ENCODE measurements around the gene FANCB.

The FANCB gene

DNA sequence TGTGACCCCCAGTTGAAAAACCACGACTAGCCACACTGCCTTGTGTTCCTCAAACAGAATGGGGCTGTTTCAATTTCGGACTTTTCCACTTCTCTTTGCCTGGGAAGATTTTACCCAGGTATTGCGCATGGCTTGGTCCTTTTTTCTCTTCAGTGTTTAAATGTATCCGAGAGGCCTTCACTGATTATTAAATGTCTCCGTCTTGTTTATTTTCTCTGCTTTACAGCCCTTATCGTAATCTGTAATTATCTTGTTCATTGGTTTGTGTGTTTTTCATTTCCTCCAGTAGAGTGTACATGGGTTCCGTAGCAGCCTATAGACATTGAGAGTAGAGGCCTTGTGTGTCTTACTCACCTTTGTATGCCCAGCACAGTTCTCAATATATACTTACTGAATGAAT lies 2.8 kb upstream of the FANCB start:
- Mint-ChIP-seq H3K27ac (no peak overlapping the region), H3K27me3 (ENCODE audit: low read depth) (no peaks in the 10 kb centered on the region), H3K4me1 (ENCODE audit: low read depth) (peaks cover 14% of the 10 kb centered on the region), H3K4me3 (no peak overlapping the region), H3K36me3 (ENCODE audit: low read depth) (peaks cover 9% of the 10 kb centered on the region), H3K9me3 (no peaks in the 10 kb centered on the region)

DNA sequence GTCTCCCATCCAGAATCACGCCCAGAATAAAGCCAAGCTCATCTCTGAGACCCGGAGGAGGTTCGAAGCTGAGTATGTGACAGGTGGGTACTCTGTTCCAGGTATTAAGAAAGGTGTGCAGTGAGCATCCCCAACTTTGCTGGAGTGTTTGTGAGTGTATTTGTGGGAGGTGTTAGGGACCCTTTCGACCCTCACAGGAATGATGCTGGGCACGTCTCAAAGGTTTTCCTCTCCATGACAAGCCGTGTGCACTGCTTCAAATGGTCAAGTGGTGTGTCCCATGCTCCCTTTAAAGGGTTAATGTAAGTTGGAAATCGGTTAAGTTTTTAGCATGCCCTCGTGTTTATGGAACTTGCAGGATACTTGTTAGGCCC lies 794 bp upstream of the FANCB start:
- Mint-ChIP-seq H3K36me3 (ENCODE audit: low read depth) (peaks cover 11% of the 10 kb centered on the region), H3K4me1 (ENCODE audit: low read depth) (peaks cover 19% of the 10 kb centered on the region), H3K27me3 (ENCODE audit: low read depth) (no peaks in the 10 kb centered on the region), H3K4me3 (peak overlapping the region; percentile 84), H3K9me3 (no peaks in the 10 kb centered on the region), H3K27ac (peak overlapping the region; percentile 78)

DNA sequence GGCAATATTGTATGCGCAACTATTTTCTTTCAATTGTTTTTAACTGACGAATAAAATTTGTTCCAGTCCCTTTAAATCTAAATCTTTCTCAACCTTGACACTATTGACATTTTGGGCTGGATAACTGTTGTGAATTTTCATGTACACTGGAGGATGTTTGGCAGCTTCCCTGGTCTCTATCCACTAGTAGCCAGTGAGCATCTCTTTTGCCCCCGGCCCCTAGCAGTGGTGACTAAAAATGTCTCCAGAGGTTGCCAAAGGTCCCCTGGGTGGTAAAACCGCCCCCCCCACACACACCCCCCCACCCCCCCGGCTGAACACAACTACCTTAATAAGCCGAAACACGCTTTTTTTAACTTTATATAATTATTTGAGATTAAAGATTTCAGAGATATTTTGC lies 514 bp downstream of the FANCB start:
- Mint-ChIP-seq H3K27me3 (ENCODE audit: low read depth) (no peaks in the 10 kb centered on the region), H3K36me3 (ENCODE audit: low read depth) (peaks cover 14% of the 10 kb centered on the region), H3K9me3 (no peaks in the 10 kb centered on the region), H3K4me1 (ENCODE audit: low read depth) (peaks cover 20% of the 10 kb centered on the region), H3K4me3 (peak overlapping the region; percentile 84), H3K27ac (no peak overlapping the region)

DNA sequence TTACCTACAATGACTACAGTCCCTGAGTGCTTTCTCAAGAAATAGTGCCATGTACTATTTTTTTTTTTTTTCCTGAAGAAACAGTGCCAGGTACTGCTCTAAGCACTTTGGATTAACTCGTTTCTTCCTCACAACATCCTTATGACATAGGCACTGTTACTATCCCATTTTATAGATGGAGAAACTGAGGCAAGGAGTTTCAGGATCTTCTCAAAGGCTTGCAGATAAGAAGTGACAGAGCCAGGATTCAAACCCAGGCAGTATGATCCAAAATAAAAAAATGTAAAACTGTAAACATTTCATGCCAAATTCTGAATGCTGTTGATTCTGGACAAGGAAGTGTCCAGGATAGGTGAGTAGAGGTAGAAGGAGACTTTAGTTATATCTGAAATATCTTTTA lies 1.1 kb downstream of the FANCB start:
- Mint-ChIP-seq H3K4me3 (peak overlapping the region; percentile 84), H3K4me1 (ENCODE audit: low read depth) (peaks cover 20% of the 10 kb centered on the region), H3K9me3 (peaks cover 5% of the 10 kb centered on the region), H3K36me3 (ENCODE audit: low read depth) (peaks cover 15% of the 10 kb centered on the region), H3K27ac (no peak overlapping the region), H3K27me3 (ENCODE audit: low read depth) (no peaks in the 10 kb centered on the region)

DNA sequence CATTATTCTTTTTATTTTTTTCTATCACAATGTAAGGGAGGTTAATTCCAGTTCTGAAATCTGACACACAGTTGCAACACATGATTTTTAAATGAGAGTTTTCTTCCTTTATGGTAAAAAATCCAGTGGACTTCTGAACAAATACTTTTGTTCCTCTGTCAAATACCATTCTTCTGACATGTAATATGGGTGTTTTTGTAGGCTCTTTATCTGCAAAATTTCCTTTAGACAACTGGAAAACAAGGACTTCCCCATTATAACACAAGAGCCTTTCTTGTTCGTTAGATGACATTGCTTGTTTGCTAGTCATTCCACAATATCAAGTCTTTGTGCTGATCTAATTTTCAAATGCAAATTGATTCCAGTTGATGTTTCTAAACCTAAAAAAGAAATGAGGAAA lies 7.7 kb downstream of the FANCB start:
- Mint-ChIP-seq H3K27me3 (ENCODE audit: low read depth) (no peaks in the 10 kb centered on the region), H3K36me3 (ENCODE audit: low read depth) (peaks cover 22% of the 10 kb centered on the region), H3K9me3 (peaks cover 5% of the 10 kb centered on the region), H3K4me1 (ENCODE audit: low read depth) (peaks cover 7% of the 10 kb centered on the region), H3K27ac (no peak overlapping the region), H3K4me3 (no peak overlapping the region)

DNA sequence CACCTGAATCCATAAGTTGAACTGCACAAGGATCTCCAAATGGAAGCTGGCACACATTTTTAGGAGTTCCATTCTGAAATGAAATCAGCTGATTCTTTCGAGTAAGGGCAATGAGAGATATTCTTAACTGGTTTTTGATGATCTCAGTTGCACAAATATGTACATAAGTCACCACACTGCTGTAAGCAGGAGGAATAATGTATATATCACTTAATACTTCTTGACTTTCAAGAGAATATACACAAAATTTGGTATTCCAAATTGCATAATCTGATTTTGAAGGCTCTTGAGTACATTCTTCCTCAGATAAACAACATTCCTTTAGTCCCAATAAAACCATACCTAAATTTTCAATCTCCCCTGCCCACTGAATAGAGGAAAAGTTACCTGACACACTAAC lies 8.2 kb downstream of the FANCB start:
- Mint-ChIP-seq H3K4me3 (no peak overlapping the region), H3K27ac (no peak overlapping the region), H3K9me3 (peaks cover 5% of the 10 kb centered on the region), H3K36me3 (ENCODE audit: low read depth) (peaks cover 22% of the 10 kb centered on the region), H3K4me1 (ENCODE audit: low read depth) (peaks cover 7% of the 10 kb centered on the region), H3K27me3 (ENCODE audit: low read depth) (no peaks in the 10 kb centered on the region)

DNA sequence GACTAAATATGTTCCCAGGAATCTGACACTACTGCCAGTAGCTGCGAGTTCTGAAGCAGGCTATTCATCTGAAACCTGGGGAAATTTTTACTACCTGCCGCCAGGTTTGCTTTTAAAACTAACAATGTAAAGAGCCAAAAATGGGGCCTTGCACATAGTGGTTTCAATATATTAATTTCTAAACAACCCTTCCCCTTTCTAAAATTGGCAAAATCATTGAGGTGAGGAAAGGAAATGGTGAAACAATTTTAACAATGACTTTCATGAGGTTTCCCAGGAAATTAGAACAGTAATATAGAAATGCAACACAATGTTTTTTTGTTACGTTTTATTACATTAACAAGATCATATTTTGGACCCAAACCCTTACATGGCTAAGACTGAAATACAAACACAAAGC lies 21.3 kb downstream of the FANCB start:
- H3K27ac Mint-ChIP-seq = no peak overlapping the region
- H3K4me3 Mint-ChIP-seq = no peak overlapping the region
- peaks cover 2% of the 10 kb centered on the region for H3K4me1 Mint-ChIP-seq (ENCODE audit: low read depth)
- no peaks in the 10 kb centered on the region for H3K27me3 Mint-ChIP-seq (ENCODE audit: low read depth)
- H3K9me3 Mint-ChIP-seq = no peaks in the 10 kb centered on the region
- H3K36me3 Mint-ChIP-seq (ENCODE audit: low read depth) = peaks cover 10% of the 10 kb centered on the region

DNA sequence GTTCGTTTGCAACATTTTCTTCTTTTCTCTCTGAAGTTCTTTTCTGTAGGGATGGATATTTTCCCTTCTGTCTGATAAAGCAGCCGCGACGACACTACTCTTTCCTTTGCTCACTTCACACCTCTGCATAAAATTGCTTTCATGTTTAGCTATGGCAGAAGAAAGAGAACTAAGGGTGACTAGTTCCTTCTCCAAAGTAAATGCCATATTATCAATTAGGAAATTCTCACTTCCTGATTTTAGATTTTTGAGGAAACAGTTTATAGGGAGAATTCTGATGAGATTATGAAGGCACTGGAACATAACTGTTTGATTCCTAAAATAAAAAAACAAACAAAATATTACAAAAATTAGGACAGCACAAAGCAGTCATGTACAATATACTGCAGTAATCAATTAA lies 29.2 kb downstream of the FANCB start:
- H3K27me3 Mint-ChIP-seq (ENCODE audit: low read depth) = no peaks in the 10 kb centered on the region

DNA sequence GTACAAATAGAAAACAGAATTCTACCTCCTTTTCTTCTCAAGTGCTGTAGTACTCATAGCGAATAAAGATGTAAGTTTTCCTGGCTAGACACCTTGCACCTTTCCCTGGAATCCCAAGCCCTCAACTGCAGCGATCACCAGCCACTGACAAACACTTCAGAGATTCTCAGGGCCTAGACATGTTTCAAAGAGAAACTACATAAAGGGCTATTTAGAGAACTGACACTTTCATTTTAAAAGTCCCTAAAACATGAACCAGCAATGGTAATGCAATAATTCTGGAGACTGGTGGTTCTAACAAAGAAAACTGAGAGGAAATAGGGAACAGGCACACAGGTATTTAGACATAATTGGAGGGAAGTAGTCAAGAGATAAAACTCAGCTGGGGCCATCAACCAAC lies 35.7 kb downstream of the FANCB start:
- H3K36me3 Mint-ChIP-seq (ENCODE audit: low read depth) = peaks cover 22% of the 10 kb centered on the region
- H3K4me1 Mint-ChIP-seq (ENCODE audit: low read depth) = peaks cover 1% of the 10 kb centered on the region
- no peak overlapping the region for H3K4me3 Mint-ChIP-seq
- H3K27ac Mint-ChIP-seq = no peak overlapping the region
- H3K9me3 Mint-ChIP-seq = no peaks in the 10 kb centered on the region
- H3K27me3 Mint-ChIP-seq (ENCODE audit: low read depth) = no peaks in the 10 kb centered on the region

More for the DNA sequence above, 29.2 kb downstream of the FANCB start:
- H3K9me3 Mint-ChIP-seq = no peaks in the 10 kb centered on the region
- H3K4me3 Mint-ChIP-seq = no peak overlapping the region
- peaks cover 3% of the 10 kb centered on the region for H3K4me1 Mint-ChIP-seq (ENCODE audit: low read depth)
- H3K27ac Mint-ChIP-seq = no peak overlapping the region
- H3K36me3 Mint-ChIP-seq (ENCODE audit: low read depth) = peaks cover 11% of the 10 kb centered on the region

DNA sequence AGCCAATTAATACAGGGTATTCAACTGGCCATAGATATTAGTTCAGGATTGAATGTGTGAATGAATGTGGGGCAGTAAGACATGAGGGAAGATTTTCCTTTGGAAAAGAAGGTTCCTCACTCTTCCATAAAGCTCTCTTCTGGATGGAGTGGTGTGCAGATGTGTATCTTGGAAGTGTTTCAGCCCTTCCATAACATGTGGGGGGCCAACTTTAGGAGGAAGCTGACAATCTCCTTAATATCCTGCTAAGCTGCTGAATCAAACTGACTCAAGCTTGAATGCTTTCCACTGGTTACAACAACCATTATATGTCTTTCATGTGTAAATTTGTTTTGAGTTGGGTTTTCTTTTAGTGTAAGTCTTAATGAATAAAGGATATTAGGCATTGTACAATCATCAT lies 40.3 kb downstream of the FANCB start:
- H3K9me3 Mint-ChIP-seq = no peaks in the 10 kb centered on the region
- no peak overlapping the region for H3K27ac Mint-ChIP-seq
- peaks cover 1% of the 10 kb centered on the region for H3K4me1 Mint-ChIP-seq (ENCODE audit: low read depth)
- no peak overlapping the region for H3K4me3 Mint-ChIP-seq
- H3K36me3 Mint-ChIP-seq (ENCODE audit: low read depth) = peaks cover 23% of the 10 kb centered on the region
- no peaks in the 10 kb centered on the region for H3K27me3 Mint-ChIP-seq (ENCODE audit: low read depth)

DNA sequence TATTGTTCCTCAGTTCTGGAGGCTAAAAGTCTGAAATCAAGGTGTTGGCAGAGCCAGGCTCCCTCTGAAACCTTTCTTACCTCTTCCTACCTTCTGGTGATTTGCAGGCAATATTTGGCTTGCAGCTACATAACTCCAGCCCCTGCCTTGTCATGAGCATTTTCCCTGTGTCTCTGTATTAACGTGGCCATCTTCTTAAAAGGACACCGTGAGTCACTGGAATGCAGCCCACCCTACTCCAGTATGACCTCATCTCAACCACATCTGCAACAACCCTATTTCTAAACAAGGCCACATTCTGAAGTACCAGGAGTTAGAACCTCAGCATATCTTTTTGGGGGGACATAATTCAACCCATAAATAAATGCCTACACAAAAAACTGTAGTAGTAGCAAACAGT lies 40.7 kb downstream of the FANCB start:
- H3K36me3 Mint-ChIP-seq (ENCODE audit: low read depth) = peaks cover 23% of the 10 kb centered on the region
- no peak overlapping the region for H3K4me3 Mint-ChIP-seq
- H3K27me3 Mint-ChIP-seq (ENCODE audit: low read depth) = no peaks in the 10 kb centered on the region
- no peaks in the 10 kb centered on the region for H3K4me1 Mint-ChIP-seq (ENCODE audit: low read depth)
- H3K9me3 Mint-ChIP-seq = no peaks in the 10 kb centered on the region
- H3K27ac Mint-ChIP-seq = no peak overlapping the region

DNA sequence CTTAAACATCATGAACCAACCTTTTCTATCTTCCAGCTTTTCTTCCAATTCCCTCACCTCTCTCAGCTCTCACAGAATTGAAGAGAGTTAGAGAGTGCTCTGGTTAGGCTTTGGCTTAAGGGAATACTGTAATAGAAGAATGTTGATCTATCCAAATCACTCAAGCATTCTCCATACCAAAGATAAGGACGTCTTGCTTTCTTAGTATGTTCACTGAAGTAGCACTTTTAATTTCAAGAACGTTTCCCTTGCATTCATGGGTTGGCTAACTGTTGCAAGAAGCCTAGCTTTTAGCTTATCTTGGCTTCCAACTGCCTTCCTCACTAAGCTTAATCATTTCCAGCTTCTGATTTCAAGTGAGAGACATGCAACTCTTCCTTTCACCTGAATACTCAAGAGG lies 43.2 kb downstream of the FANCB start:
- H3K4me3 Mint-ChIP-seq = no peak overlapping the region
- H3K27me3 Mint-ChIP-seq (ENCODE audit: low read depth) = no peaks in the 10 kb centered on the region
- H3K9me3 Mint-ChIP-seq = no peaks in the 10 kb centered on the region
- peaks cover 5% of the 10 kb centered on the region for H3K36me3 Mint-ChIP-seq (ENCODE audit: low read depth)
- H3K4me1 Mint-ChIP-seq (ENCODE audit: low read depth) = no peaks in the 10 kb centered on the region
- H3K27ac Mint-ChIP-seq = no peak overlapping the region

DNA sequence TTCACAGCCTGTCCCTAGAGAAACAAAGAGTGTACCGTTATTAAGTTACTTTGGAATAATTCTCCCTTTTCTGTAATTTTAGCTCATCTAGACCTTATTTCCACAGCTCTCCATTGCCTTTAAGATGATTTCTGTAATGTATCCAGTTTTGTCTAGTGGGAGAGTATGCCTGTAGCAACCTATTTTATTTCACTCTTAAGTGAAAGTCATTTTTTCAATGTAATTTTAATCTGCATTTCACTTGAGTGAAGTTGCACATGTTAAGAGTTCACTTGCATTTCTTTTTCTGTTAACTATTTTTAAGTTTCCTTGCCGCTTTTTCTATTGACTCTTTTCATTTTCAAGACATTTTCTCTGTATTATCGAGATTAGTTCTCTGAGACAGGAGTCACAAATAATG lies 46.5 kb downstream of the FANCB start:
- H3K36me3 Mint-ChIP-seq (ENCODE audit: low read depth) = peaks cover 3% of the 10 kb centered on the region
- no peaks in the 10 kb centered on the region for H3K27me3 Mint-ChIP-seq (ENCODE audit: low read depth)
- no peaks in the 10 kb centered on the region for H3K4me1 Mint-ChIP-seq (ENCODE audit: low read depth)
- no peak overlapping the region for H3K27ac Mint-ChIP-seq
- H3K4me3 Mint-ChIP-seq = no peak overlapping the region
- H3K9me3 Mint-ChIP-seq = no peaks in the 10 kb centered on the region

DNA sequence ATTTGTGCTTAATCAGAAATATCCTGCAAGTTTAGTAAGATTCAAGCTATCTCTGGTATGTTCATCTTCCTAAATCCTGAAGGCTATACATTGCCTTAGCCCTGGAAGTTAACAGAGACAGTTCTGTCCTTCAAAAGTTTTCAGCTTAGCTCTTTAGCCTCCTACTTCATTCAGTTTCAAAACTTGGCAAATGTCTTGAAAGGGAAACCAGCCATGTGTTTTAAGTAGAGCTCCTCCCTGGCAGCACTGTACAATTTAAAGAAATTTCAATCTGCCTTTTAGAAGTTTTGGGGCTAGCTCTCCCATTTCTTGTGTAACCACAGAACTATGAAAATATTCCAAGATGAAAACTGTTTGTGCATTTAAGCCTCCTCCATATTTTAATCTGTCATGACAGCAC lies 47.0 kb downstream of the FANCB start:
- Mint-ChIP-seq H3K4me1 (ENCODE audit: low read depth) (no peaks in the 10 kb centered on the region), H3K36me3 (ENCODE audit: low read depth) (peaks cover 3% of the 10 kb centered on the region), H3K4me3 (no peak overlapping the region), H3K9me3 (no peaks in the 10 kb centered on the region), H3K27ac (no peak overlapping the region), H3K27me3 (ENCODE audit: low read depth) (no peaks in the 10 kb centered on the region)

DNA sequence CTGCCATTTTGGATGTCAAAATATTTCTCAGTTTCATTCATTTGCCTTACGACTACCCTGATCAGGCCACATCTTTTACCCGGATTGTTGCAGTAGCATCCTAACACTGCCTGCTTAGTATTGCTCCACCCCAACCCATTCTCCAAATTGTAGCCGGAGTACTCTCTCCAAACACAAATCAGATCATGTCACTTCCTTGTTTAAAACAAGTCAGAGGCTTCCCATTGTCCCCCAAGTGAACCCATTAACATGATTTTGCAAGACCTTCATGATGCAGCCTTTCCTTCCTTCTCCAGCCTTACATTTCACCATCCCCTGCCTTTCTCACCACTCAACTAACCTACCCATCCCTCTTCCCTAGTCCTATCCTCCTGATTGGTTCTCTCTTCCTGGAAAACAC lies 53.1 kb downstream of the FANCB start:
- H3K9me3 Mint-ChIP-seq = no peaks in the 10 kb centered on the region
- H3K27ac Mint-ChIP-seq = no peak overlapping the region
- H3K4me1 Mint-ChIP-seq (ENCODE audit: low read depth) = no peaks in the 10 kb centered on the region
- no peak overlapping the region for H3K4me3 Mint-ChIP-seq
- H3K27me3 Mint-ChIP-seq (ENCODE audit: low read depth) = no peaks in the 10 kb centered on the region
- no peaks in the 10 kb centered on the region for H3K36me3 Mint-ChIP-seq (ENCODE audit: low read depth)

DNA sequence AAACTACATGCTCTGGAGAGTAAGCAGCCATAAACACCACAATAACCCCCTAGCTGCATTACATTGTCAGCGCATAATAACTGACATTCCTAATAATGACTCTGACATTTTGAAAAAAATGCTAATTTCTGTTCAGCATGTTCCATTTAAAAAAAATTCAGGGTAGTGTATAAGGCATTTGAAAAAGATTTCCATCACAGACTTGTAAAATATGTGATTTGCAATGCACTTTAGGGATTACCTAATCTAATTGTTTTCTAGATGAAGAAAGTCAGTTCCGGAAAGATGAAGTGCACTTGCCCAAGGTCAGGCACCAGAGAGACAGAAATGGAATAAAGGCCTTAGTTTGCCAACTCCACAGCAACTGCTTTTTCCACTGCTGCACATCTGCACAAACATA lies 55.3 kb downstream of the FANCB start:
- Mint-ChIP-seq H3K9me3 (no peaks in the 10 kb centered on the region), H3K4me3 (no peak overlapping the region), H3K36me3 (ENCODE audit: low read depth) (no peaks in the 10 kb centered on the region), H3K27ac (no peak overlapping the region), H3K27me3 (ENCODE audit: low read depth) (no peaks in the 10 kb centered on the region), H3K4me1 (ENCODE audit: low read depth) (no peaks in the 10 kb centered on the region)

Data from T-helper 1 cell treated with Interleukin-12 subunit alpha and Interleukin-12 subunit beta and Interleukin-4 antibody, amounts not matched to agents 30 μg/mL and 1 μg/mL, for 36 hours (primary cell).